ENCODE data around the gene OPHN1.

Gene OPHN1

DNA sequence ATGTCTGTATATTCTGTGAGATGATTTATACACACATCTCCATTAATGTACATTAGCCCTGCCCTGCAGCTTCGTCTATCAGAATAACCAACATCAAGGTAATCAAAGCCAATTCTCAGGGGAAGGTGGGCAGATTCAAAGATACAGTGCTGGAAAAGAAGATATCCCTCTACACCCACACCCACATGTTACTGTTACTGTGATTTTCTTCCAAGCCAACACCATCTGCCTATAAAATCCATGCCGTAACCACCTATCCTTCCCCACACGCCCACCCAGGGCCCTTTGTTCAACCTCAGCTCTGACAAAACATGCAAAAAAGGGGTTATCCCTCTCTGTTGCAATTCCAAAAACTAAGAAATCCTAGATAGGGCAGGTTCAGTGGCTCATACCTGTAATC lies 20.0 kb downstream of the OPHN1 start:
- H3K4me2 ChIP-seq (ENCODE audit: low read length): no peak overlapping the region
- H3F3A ChIP-seq (ENCODE audit: control insufficient read depth, insufficient read depth): no peaks in the 10 kb centered on the region
- TF ChIP-seq, protein P1, sequence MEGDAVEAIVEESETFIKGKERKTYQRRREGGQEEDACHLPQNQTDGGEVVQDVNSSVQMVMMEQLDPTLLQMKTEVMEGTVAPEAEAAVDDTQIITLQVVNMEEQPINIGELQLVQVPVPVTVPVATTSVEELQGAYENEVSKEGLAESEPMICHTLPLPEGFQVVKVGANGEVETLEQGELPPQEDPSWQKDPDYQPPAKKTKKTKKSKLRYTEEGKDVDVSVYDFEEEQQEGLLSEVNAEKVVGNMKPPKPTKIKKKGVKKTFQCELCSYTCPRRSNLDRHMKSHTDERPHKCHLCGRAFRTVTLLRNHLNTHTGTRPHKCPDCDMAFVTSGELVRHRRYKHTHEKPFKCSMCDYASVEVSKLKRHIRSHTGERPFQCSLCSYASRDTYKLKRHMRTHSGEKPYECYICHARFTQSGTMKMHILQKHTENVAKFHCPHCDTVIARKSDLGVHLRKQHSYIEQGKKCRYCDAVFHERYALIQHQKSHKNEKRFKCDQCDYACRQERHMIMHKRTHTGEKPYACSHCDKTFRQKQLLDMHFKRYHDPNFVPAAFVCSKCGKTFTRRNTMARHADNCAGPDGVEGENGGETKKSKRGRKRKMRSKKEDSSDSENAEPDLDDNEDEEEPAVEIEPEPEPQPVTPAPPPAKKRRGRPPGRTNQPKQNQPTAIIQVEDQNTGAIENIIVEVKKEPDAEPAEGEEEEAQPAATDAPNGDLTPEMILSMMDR (IDR thresholded peaks at IDR 0.05; ENCODE audit: low read depth, low read length, poor library complexity, severe bottlenecking): no peak
- TF ChIP-seq EZH2phosphoT487 (IDR thresholded peaks at IDR 0.05; ENCODE audit: borderline replicate concordance, low read length): no peak
- no peaks in the 10 kb centered on the region for H3K79me2 ChIP-seq (ENCODE audit: control insufficient read depth, low read length)
- H4K20me1 ChIP-seq (ENCODE audit: control insufficient read depth, insufficient read depth, low read depth, low read length): no peaks in the 10 kb centered on the region
- H3K27ac ChIP-seq (ENCODE audit: low read depth, low read length): no peak overlapping the region
- H3K4me1 ChIP-seq (ENCODE audit: control insufficient read depth, low read length): no peaks in the 10 kb centered on the region
- H3K9me2 ChIP-seq (replicated peaks; ENCODE audit: control insufficient read depth, low read length): no peaks in the 10 kb centered on the region
- H3K9me3 ChIP-seq (ENCODE audit: control insufficient read depth, insufficient read depth, low read length): no peaks in the 10 kb centered on the region
- no peaks in the 10 kb centered on the region for H3K36me3 ChIP-seq (ENCODE audit: control insufficient read depth, low read length)
- H3K27me3 ChIP-seq (ENCODE audit: control insufficient read depth, low read length): no peaks in the 10 kb centered on the region
- no peak overlapping the region for H3K4me3 ChIP-seq (ENCODE audit: low read length)

GRCh38 chrX:68411729-68412128 lies 21.6 kb downstream of the OPHN1 start:
- no peak overlapping the region for H3K27ac ChIP-seq (ENCODE audit: low read depth, low read length)

GRCh38 chrX:68409194-68409593 lies 24.1 kb downstream of the OPHN1 start:
- Histone ChIP-seq H3K36me3 (ENCODE audit: control insufficient read depth, low read length) (no peaks in the 10 kb centered on the region), H3K4me2 (ENCODE audit: low read length) (no peak overlapping the region), H3K4me3 (ENCODE audit: low read length) (no peak overlapping the region), H3K79me2 (ENCODE audit: control insufficient read depth, low read length) (no peaks in the 10 kb centered on the region), H3F3A (ENCODE audit: control insufficient read depth, insufficient read depth) (no peaks in the 10 kb centered on the region), H3K27ac (ENCODE audit: low read depth, low read length) (no peak overlapping the region), H4K20me1 (ENCODE audit: control insufficient read depth, insufficient read depth, low read depth, low read length) (no peaks in the 10 kb centered on the region), H3K9me3 (ENCODE audit: control insufficient read depth, insufficient read depth, low read length) (no peaks in the 10 kb centered on the region), H3K9me2 (replicated peaks; ENCODE audit: control insufficient read depth, low read length) (no peaks in the 10 kb centered on the region), H3K27me3 (ENCODE audit: control insufficient read depth, low read length) (no peaks in the 10 kb centered on the region), H3K4me1 (ENCODE audit: control insufficient read depth, low read length) (no peaks in the 10 kb centered on the region)
- no peak for TF ChIP-seq EZH2phosphoT487 (IDR thresholded peaks at IDR 0.05; ENCODE audit: borderline replicate concordance, low read length)
- TF ChIP-seq, protein P1 (IDR thresholded peaks at IDR 0.05; ENCODE audit: low read depth, low read length, poor library complexity, severe bottlenecking): no peak

More at GRCh38 chrX:68411729-68412128, 21.6 kb downstream of the OPHN1 start:
- H3K36me3 ChIP-seq (ENCODE audit: control insufficient read depth, low read length): no peaks in the 10 kb centered on the region
- H3K79me2 ChIP-seq (ENCODE audit: control insufficient read depth, low read length): no peaks in the 10 kb centered on the region
- H3K4me2 ChIP-seq (ENCODE audit: low read length): no peak overlapping the region
- no peak overlapping the region for H3K4me3 ChIP-seq (ENCODE audit: low read length)
- H3K27me3 ChIP-seq (ENCODE audit: control insufficient read depth, low read length): no peaks in the 10 kb centered on the region
- no peaks in the 10 kb centered on the region for H3K9me3 ChIP-seq (ENCODE audit: control insufficient read depth, insufficient read depth, low read length)
- TF ChIP-seq, protein P1 (IDR thresholded peaks at IDR 0.05; ENCODE audit: low read depth, low read length, poor library complexity, severe bottlenecking): no peak
- TF ChIP-seq EZH2phosphoT487 (IDR thresholded peaks at IDR 0.05; ENCODE audit: borderline replicate concordance, low read length): no peak
- no peaks in the 10 kb centered on the region for H3K9me2 ChIP-seq (replicated peaks; ENCODE audit: control insufficient read depth, low read length)
- no peaks in the 10 kb centered on the region for H3F3A ChIP-seq (ENCODE audit: control insufficient read depth, insufficient read depth)
- no peaks in the 10 kb centered on the region for H4K20me1 ChIP-seq (ENCODE audit: control insufficient read depth, insufficient read depth, low read depth, low read length)
- no peaks in the 10 kb centered on the region for H3K4me1 ChIP-seq (ENCODE audit: control insufficient read depth, low read length)

DNA sequence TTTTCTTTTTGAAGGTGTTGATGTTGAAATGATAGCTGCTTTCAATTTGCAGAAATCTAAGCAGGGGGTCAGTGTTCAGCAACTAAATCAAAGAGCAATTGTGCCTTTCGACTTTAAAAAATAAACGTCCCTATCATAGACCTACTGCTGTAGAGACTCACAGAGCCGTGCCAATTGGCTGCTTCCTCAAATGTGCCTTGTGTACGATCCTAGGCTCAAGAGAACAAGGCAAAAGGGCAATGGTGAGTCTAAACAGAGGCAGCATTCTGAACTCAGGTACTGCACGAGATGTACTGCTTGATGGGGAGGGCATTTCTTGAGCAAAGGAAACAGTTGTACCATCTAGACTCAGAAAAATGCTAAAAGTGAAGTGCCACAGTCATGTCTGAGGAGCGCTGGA lies 29.8 kb downstream of the OPHN1 start:
- no peaks in the 10 kb centered on the region for H3K27me3 ChIP-seq (ENCODE audit: control insufficient read depth, low read length)
- H3K4me3 ChIP-seq (ENCODE audit: low read length): no peak overlapping the region
- no peak overlapping the region for H3K4me2 ChIP-seq (ENCODE audit: low read length)
- no peaks in the 10 kb centered on the region for H3K4me1 ChIP-seq (ENCODE audit: control insufficient read depth, low read length)
- TF ChIP-seq, protein P1 (IDR thresholded peaks at IDR 0.05; ENCODE audit: low read depth, low read length, poor library complexity, severe bottlenecking): no peak
- no peak for TF ChIP-seq EZH2phosphoT487 (IDR thresholded peaks at IDR 0.05; ENCODE audit: borderline replicate concordance, low read length)
- no peaks in the 10 kb centered on the region for H3F3A ChIP-seq (ENCODE audit: control insufficient read depth, insufficient read depth)
- no peaks in the 10 kb centered on the region for H3K9me3 ChIP-seq (ENCODE audit: control insufficient read depth, insufficient read depth, low read length)
- H3K9me2 ChIP-seq (replicated peaks; ENCODE audit: control insufficient read depth, low read length): no peaks in the 10 kb centered on the region
- no peak overlapping the region for H3K27ac ChIP-seq (ENCODE audit: low read depth, low read length)
- no peaks in the 10 kb centered on the region for H3K36me3 ChIP-seq (ENCODE audit: control insufficient read depth, low read length)
- no peaks in the 10 kb centered on the region for H4K20me1 ChIP-seq (ENCODE audit: control insufficient read depth, insufficient read depth, low read depth, low read length)
- no peaks in the 10 kb centered on the region for H3K79me2 ChIP-seq (ENCODE audit: control insufficient read depth, low read length)

Measured in DOHH2 (cell line).